ENCODE data around the gene REEP1. TPM values are rescaled to one million over a fixed set of nuclear protein-coding genes. Genes with fewer than 3 reads are reported as not detected.

Gene REEP1
- total and polyA plus RNA-seq, 2 donors (not counting 1 experiment from before 2014, with no cell fraction given) = not detected

- Mint-ChIP-seq H3K4me3 (no peak overlapping the region), H3K4me1 (no peaks in the 10 kb centered on the region), H3K9me3 (ENCODE audit: insufficient read depth) (no peaks in the 10 kb centered on the region), H3K27me3 (peaks cover 35% of the 10 kb centered on the region), H3K27ac (no peak overlapping the region)
- no peak for TF ChIP-seq EZH2 (IDR thresholded peaks at IDR 0.05; ENCODE audit: borderline replicate concordance, insufficient read depth, low read depth, low read length, poor library complexity, severe bottlenecking)
- no peak for TF ChIP-seq CTCF (IDR thresholded peaks at IDR 0.05)
- Histone ChIP-seq H3K9me3 (ENCODE audit: control extremely low read depth in 1 of 3, control insufficient read depth in 2 of 3, insufficient read depth in 1 of 3, low read length in 2 of 3) (no peaks in the 10 kb centered on the region), H3K4me2 (replicated peaks; ENCODE audit: low read depth, low read length, poor library complexity, severe bottlenecking) (no peak overlapping the region), H3K4me1 (ENCODE audit: control insufficient read depth in 2 of 2, insufficient read depth in 2 of 2, low read length in 2 of 2) (no peaks in the 10 kb centered on the region), H3K4me3 (ENCODE audit: control extremely low read depth in 1 of 5, extremely low read depth in 1 of 5, insufficient read depth in 1 of 5, low read depth in 2 of 5, low read length in 4 of 5) (no peak overlapping the region), H3K27me3 (replicated peaks in 1 of 4; ENCODE audit: control extremely low read depth in 1 of 4, control insufficient read depth in 3 of 4, insufficient read depth in 4 of 4, low read length in 3 of 4) (peaks cover 0 to 26% (median 2%) of the 10 kb centered on the region in 4 experiments), H3K27ac (ENCODE audit: low read length in 2 of 2) (no peak overlapping the region), H4K20me1 (ENCODE audit: control insufficient read depth, insufficient read depth, low read length, poor library complexity, severe bottlenecking) (no peaks in the 10 kb centered on the region), H2AFZ (ENCODE audit: insufficient read depth, low read depth, low read length, poor library complexity, severe bottlenecking) (no peak overlapping the region), H3K79me2 (ENCODE audit: control insufficient read depth, insufficient read depth, low read length) (no peaks in the 10 kb centered on the region), H3K36me3 (replicated peaks in 1 of 2; ENCODE audit: control extremely low read depth in 1 of 2, control insufficient read depth in 1 of 2, extremely low read depth in 1 of 2, insufficient read depth in 2 of 2, low read length in 1 of 2) (no peaks in the 10 kb centered on the region), H3K9ac (ENCODE audit: low read length) (no peak overlapping the region)
- DNase-seq (no peak), ATAC-seq (ENCODE audit: low read depth) (no peak)
- ChIA-PET CTCF (interaction anchor here (0.9 to 5.4 kb wide), 4 partner anchors 10 to 467 kb away, joined by 3 to 69 read pairs (median 4); no protein-coding TSS in a partner anchor), POLR2A (no interaction called here)
- 80% methylated on average over 7 of the region's 8 CpGs for WGBS (ENCODE audit: insufficient coverage)
- intact Hi-C loops (cut with micrococcal nuclease) = no loop called here
Measured at GRCh38 chr2:86295066-86295465, 42.4 kb downstream of the REEP1 start.

GRCh38 chr2:86293612-86294011 lies 43.8 kb downstream of the REEP1 start:
- no peak overlapping the region for H3K27ac Mint-ChIP-seq
- Histone ChIP-seq H4K20me1 (ENCODE audit: control insufficient read depth, insufficient read depth, low read length, poor library complexity, severe bottlenecking) (no peaks in the 10 kb centered on the region), H3K79me2 (ENCODE audit: control insufficient read depth, insufficient read depth, low read length) (no peaks in the 10 kb centered on the region), H3K4me1 (ENCODE audit: control insufficient read depth in 2 of 2, insufficient read depth in 2 of 2, low read length in 2 of 2) (no peaks in the 10 kb centered on the region), H3K27me3 (replicated peaks in 1 of 4; ENCODE audit: control extremely low read depth in 1 of 4, control insufficient read depth in 3 of 4, insufficient read depth in 4 of 4, low read length in 3 of 4) (peaks cover 0 to 28% (median 2%) of the 10 kb centered on the region in 4 experiments), H3K36me3 (replicated peaks in 1 of 2; ENCODE audit: control extremely low read depth in 1 of 2, control insufficient read depth in 1 of 2, extremely low read depth in 1 of 2, insufficient read depth in 2 of 2, low read length in 1 of 2) (no peaks in the 10 kb centered on the region), H2AFZ (ENCODE audit: insufficient read depth, low read depth, low read length, poor library complexity, severe bottlenecking) (no peak overlapping the region), H3K4me3 (ENCODE audit: control extremely low read depth in 1 of 5, extremely low read depth in 1 of 5, insufficient read depth in 1 of 5, low read depth in 2 of 5, low read length in 4 of 5) (no peak overlapping the region), H3K4me2 (replicated peaks; ENCODE audit: low read depth, low read length, poor library complexity, severe bottlenecking) (no peak overlapping the region), H3K9ac (ENCODE audit: low read length) (no peak overlapping the region), H3K9me3 (ENCODE audit: control extremely low read depth in 1 of 3, control insufficient read depth in 2 of 3, insufficient read depth in 1 of 3, low read length in 2 of 3) (no peaks in the 10 kb centered on the region), H3K27ac (ENCODE audit: low read length in 2 of 2) (no peak overlapping the region)
- 100% methylated on average over 1 of the region's 3 CpGs for whole genome bisulfite sequencing (ENCODE audit: insufficient coverage)
- no peak for DNase-seq
- peaks cover 32% of the 10 kb centered on the region for H3K27me3 Mint-ChIP-seq
- no peak for TF ChIP-seq EZH2 (IDR thresholded peaks at IDR 0.05; ENCODE audit: borderline replicate concordance, insufficient read depth, low read depth, low read length, poor library complexity, severe bottlenecking)
- TF ChIP-seq CTCF (IDR thresholded peaks at IDR 0.05) = no peak
- intact Hi-C loops (cut with micrococcal nuclease) = no loop called here
- ChIA-PET CTCF (interaction anchor here (1.4 kb wide), 1 partner anchor 77 kb away, joined by 3 read pairs; no protein-coding TSS in a partner anchor), POLR2A (no interaction called here)
- no peak for ATAC-seq (ENCODE audit: low read depth)
- H3K4me3 Mint-ChIP-seq = no peak overlapping the region
- H3K9me3 Mint-ChIP-seq (ENCODE audit: insufficient read depth) = no peaks in the 10 kb centered on the region
- H3K4me1 Mint-ChIP-seq = no peaks in the 10 kb centered on the region

Data from B cell (primary cell).